K562 (cell line): Measurements from ENCODE around the gene DOK7. TPM values are rescaled to one million over a fixed set of nuclear protein-coding genes. Genes with fewer than 3 reads are reported as not detected.

Source experiments
- ATAC-seq: fragments of 200-7000 bp; cut with Tn5 transposase; 3 replicates; pipeline ENCODE4 v1.9.1; 2020; ENCODE audit warnings: moderate library complexity
- BruUV-seq: library from RNA; stranded (reverse); fragments of 400-500 nt; replicated peaks from 2 replicates; lab custom pipeline; 2021; lab: Mats Ljungman, UMichigan
- CTCF ChIA-PET: fragments of 300-600 bp; formaldehyde crosslinking; extraction: SDS; loops from one replicate; lab custom pipeline; 2021; ENCODE audit warnings: low intra/inter-chr PET ratio; lab: Yijun Ruan, JAX
- POLR2A ChIA-PET: fragments of 300-600, 350-650 bp; sonication (Branson Sonifier 250); formaldehyde crosslinking; extraction: SDS; loops from one replicate; lab custom pipeline; 2021; ENCODE audit warnings: antibody characterized with exemption, inconsistent platforms; lab: Yijun Ruan, JAX
- DNase-seq, 4 experiments: peaks; one replicate each; pipeline versions ENCODE4 v3.0.0 to v3.0.0-alpha.2; 2011 to 2018; ENCODE audit warnings: low spot score in 3 of 4, mixed read lengths in 3 of 4; ENCODE audit errors: extremely low read depth in 1 of 4
- FAIRE-seq: peaks from 2 replicates; lab custom pipeline; 2011; peaks lifted over from hg19 to GRCh38; lab: Jason Lieb, UNC
- H2AFZ ChIP-seq: 2 replicates; pipeline ENCODE4 v1.6.0; 2011; ENCODE audit warnings: low read depth, low read length, control low read depth, inconsistent platforms
- H3K27ac ChIP-seq: fragments of 200-600 bp; 3 replicates; pipeline ENCODE4 v1.8.0; 2011; ENCODE audit warnings: low read depth, mild to moderate bottlenecking, control low read depth, inconsistent platforms, low read length, moderate library complexity, mixed read lengths; ENCODE audit errors: extremely low read depth
- H3K27me3 ChIP-seq, 2 experiments: fragments of 300-600 bp in 1 of 2; 2 replicates in 1 of 2; 3 replicates in 1 of 2; pipeline versions ENCODE4 v1.6.0 to v1.8.0; 2011; ENCODE audit warnings: inconsistent platforms in 2 of 2, low read length in 2 of 2, mild to moderate bottlenecking in 1 of 2, mixed read lengths in 1 of 2, moderate library complexity in 1 of 2; ENCODE audit not compliant: control insufficient read depth in 2 of 2, insufficient read depth in 2 of 2
- H3K36me3 ChIP-seq: fragments of 300-600 bp; 3 replicates; pipeline ENCODE4 v1.8.0; 2011; ENCODE audit warnings: mild to moderate bottlenecking, low read length, inconsistent platforms; ENCODE audit not compliant: control insufficient read depth, insufficient read depth
- H3K4me1 ChIP-seq, 2 experiments: fragments of 200-600 bp in 1 of 2; replicated peaks in 1 of 2; 2 replicates in 1 of 2; 3 replicates in 1 of 2; pipeline versions ENCODE4 v1.5.1 to v1.8.0; 2011; ENCODE audit warnings: inconsistent platforms in 2 of 2, low read length in 2 of 2, mild to moderate bottlenecking in 1 of 2, mixed read lengths in 1 of 2, moderate library complexity in 1 of 2; ENCODE audit not compliant: control insufficient read depth in 2 of 2, insufficient read depth in 2 of 2
- H3K4me2 ChIP-seq: 2 replicates; pipeline ENCODE4 v1.6.1; 2011; ENCODE audit warnings: low read length, control low read depth, inconsistent platforms, mixed read lengths; ENCODE audit not compliant: insufficient read depth
- H3K4me3 ChIP-seq: fragments of 200-600 bp; sonication (generic), shearing (Covaris generic); 2 replicates; pipeline ENCODE4 v1.5.1; 2016; ENCODE audit warnings: control low read depth, inconsistent platforms
- H3K79me2 ChIP-seq: fragments of 200-600 bp; 3 replicates; pipeline ENCODE4 v1.8.0; 2011; ENCODE audit warnings: low read length, inconsistent platforms; ENCODE audit not compliant: control insufficient read depth, insufficient read depth
- H3K9ac ChIP-seq, 2 experiments: 2 replicates each; pipeline versions ENCODE4 v1.6.0 to v1.6.1; 2011; ENCODE audit warnings: low read depth in 2 of 2, low read length in 2 of 2, control low read depth in 1 of 2, inconsistent platforms in 1 of 2, mild to moderate bottlenecking in 1 of 2, mixed read lengths in 1 of 2; ENCODE audit not compliant: insufficient read depth in 1 of 2
- H3K9me1 ChIP-seq: one replicate; pipeline ENCODE4 v1.6.0; 2011; ENCODE audit warnings: inconsistent platforms, mild to moderate bottlenecking, low read length, moderate library complexity; ENCODE audit not compliant: control insufficient read depth, insufficient read depth
- H3K9me3 ChIP-seq: replicated peaks from 2 replicates; pipeline ENCODE4 v1.5.1; 2011; ENCODE audit warnings: low read depth, low read length, inconsistent platforms; ENCODE audit not compliant: control insufficient read depth, insufficient read depth
- H4K20me1 ChIP-seq: replicated peaks from 2 replicates; pipeline ENCODE4 v1.6.1; 2011; ENCODE audit warnings: low read length, inconsistent platforms, mixed read lengths; ENCODE audit not compliant: control insufficient read depth, insufficient read depth
- DACH1 ChIP-seq: fragments of 450-650 bp; IDR thresholded peaks from 2 replicates; pipeline ENCODE4 v1.6.1; 2018; ENCODE audit not compliant: partially characterized antibody
- HMGN3 ChIP-seq: IDR thresholded peaks from 2 replicates; pipeline ENCODE4 v1.6.1; 2011; ENCODE audit warnings: borderline replicate concordance, low read depth, mild to moderate bottlenecking, mixed read lengths, low read length; ENCODE audit not compliant: insufficient read length; ENCODE audit errors: extremely low read depth
- MCM2 ChIP-seq: fragments of 450-650 bp; IDR thresholded peaks from 2 replicates; pipeline ENCODE4 v1.6.1; 2017; ENCODE audit warnings: low read depth, mild to moderate bottlenecking
- MEF2D ChIP-seq: conservative IDR thresholded peaks from 2 replicates; pipeline ENCODE4 v1.6.1; 2016; ENCODE audit warnings: low read depth, missing genetic modification characterization, missing compliant biosample characterization
- ZNF274 ChIP-seq: IDR thresholded peaks from 2 replicates; pipeline ENCODE4 v1.6.1; 2011; ENCODE audit warnings: low read depth, mild to moderate bottlenecking, low read length, moderate library complexity, borderline replicate concordance
- ZNF561 ChIP-seq: fragments of 450-650 bp; formaldehyde crosslinking; conservative IDR thresholded peaks from 2 replicates; pipeline ENCODE4 v1.4.0; 2020; ENCODE audit warnings: mild to moderate bottlenecking, moderate library complexity
- WGBS: fragments of 100-300 bp; shearing (Covaris generic); methylation state at CpG from one replicate; pipeline ENCODE4 v1.1.6; 2016; ENCODE audit warnings: low coverage, mixed read lengths; ENCODE audit not compliant: insufficient coverage; ENCODE audit errors: missing lambda C conversion rate; 5-methylcytosine and 5-hydroxymethylcytosine counted together
- in situ Hi-C: fragments of 300-500 bp; cut with MboI; formaldehyde crosslinking; loops from 4 replicates; pipeline ENCODE4 v1.15.0; 2018; ENCODE audit warnings: inconsistent platforms, mixed read lengths
- intact Hi-C: fragments of 100-400 bp; cut with micrococcal nuclease; formaldehyde crosslinking; loops from 2 replicates; pipeline ENCODE4 v1.14.2; 2022
- polyA plus RNA-seq, 8 experiments: library from polyadenylated mRNA; depleted of rRNA in 4 of 8; stranded (reverse) in 5 of 8; unstranded in 3 of 8; fragments of >200 nt; fragmentation: Nextera tagmentation in 2 of 8; fragmentation: Illumina TruSeq in 1 of 8; extraction: Ambion mirVana in 2 of 8; extraction: Trizol in 1 of 8; gene quantifications; 2 replicates each; pipeline versions ENCODE4 v1.2.1 to v1.2.3, GENCODE V29; 2011 to 2014; ENCODE audit warnings: inconsistent platforms in 1 of 8, missing spikeins in 1 of 8
- total RNA-seq, 7 experiments: library from RNA; depleted of rRNA in 6 of 7; stranded (reverse); fragments of >200 nt in 6 of 7; fragmentation: Illumina TruSeq in 2 of 7; extraction: Trizol in 2 of 7; gene quantifications; 2 replicates each; pipeline versions ENCODE4 v1.2.1 to v1.2.3, GENCODE V29; 2011 to 2021; ENCODE audit warnings: low replicate concordance in 1 of 7
- TF ChIP-seq, protein P1 (sequence below): fragments of 250-450 bp; sonication (Bioruptor Pico); IDR thresholded peaks from 2 replicates; pipeline ENCODE4 v1.8.0; 2022; ENCODE audit warnings: moderate library complexity, mild to moderate bottlenecking, inconsistent platforms

DOK7 gene
- total and polyA plus RNA-seq, 9 of the 15 experiments (the other 6 are each of a cell fraction or from before 2014, with no cell fraction given) = not detected

DNA sequence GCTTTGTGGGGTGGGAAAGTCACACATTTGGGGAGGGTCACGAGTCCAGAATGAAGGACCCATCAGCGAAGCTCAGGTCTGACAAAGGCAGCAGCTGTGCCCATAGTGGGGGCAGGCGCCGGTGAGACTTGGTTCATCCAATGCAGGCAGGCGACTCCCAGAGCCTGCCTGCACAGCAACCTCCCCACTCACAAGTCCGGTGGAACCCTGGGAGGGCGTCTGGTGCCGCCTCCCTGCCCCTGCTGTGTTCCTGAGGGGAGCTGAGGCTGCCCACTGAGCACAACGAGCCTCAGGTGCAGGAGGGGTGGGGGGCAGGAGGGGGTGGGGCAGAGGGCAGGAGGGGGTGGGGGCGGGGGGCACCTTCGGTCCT lies 55.4 kb downstream of the DOK7 start:
- H3K27me3 ChIP-seq = no peaks in the 10 kb centered on the region
- no peak overlapping the region for H2AFZ ChIP-seq
- no peak for ATAC-seq
- no peaks in the 10 kb centered on the region for H3K9me1 ChIP-seq
- peaks cover 0 to 21% of the 10 kb centered on the region in 2 experiments; a peak in 2 of 5 replicates for H3K4me1 ChIP-seq
- no peak overlapping the region for H3K9ac ChIP-seq
- CTCF ChIA-PET = no interaction called here
- H3K4me3 ChIP-seq = no peak overlapping the region
- in situ Hi-C loops = no loop called here
- no peaks in the 10 kb centered on the region; the same call in 1 of the 2 replicates for H4K20me1 ChIP-seq
- BruUV-seq = no TSS peak
- H3K27ac ChIP-seq = no peak overlapping the region
- POLR2A ChIA-PET = interaction anchor here (0.6 to 2.2 kb wide), 2 partner anchors 13 to 377 kb away, joined by 3 to 9 read pairs; no protein-coding TSS in a partner anchor
- H3K9me3 ChIP-seq = no peaks in the 10 kb centered on the region
- FAIRE-seq = no peak
- 88% methylated on average over 5 of the region's 11 CpGs for WGBS
- DNase-seq = no peak
- peaks cover 91% of the 10 kb centered on the region; the same call in 2 of the 3 replicates for H3K36me3 ChIP-seq
- TF ChIP-seq, protein P1, sequence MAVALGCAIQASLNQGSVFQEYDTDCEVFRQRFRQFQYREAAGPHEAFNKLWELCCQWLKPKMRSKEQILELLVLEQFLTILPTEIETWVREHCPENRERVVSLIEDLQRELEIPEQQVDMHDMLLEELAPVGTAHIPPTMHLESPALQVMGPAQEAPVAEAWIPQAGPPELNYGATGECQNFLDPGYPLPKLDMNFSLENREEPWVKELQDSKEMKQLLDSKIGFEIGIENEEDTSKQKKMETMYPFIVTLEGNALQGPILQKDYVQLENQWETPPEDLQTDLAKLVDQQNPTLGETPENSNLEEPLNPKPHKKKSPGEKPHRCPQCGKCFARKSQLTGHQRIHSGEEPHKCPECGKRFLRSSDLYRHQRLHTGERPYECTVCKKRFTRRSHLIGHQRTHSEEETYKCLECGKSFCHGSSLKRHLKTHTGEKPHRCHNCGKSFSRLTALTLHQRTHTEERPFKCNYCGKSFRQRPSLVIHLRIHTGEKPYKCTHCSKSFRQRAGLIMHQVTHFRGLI (CRISPR knock-in tag) = no peak
- TF ChIP-seq ZNF561 (no peak), MCM2 (no peak), HMGN3 (no peak), DACH1 (no peak), MEF2D (no peak), ZNF274 (no peak)
- H3K79me2 ChIP-seq = no peaks in the 10 kb centered on the region
- intact Hi-C loops = no loop called here
- H3K4me2 ChIP-seq = no peak overlapping the region
